Osteocyte (in vitro differentiated cells): ENCODE measurements around the gene STXBP4. TPM values are rescaled to one million over a fixed set of nuclear protein-coding genes. Genes with fewer than 3 reads are reported as not detected.

Experiments used
- DNase-seq: peaks from one replicate; pipeline ENCODE4 v3.0.0; 2021; ENCODE audit warnings: mixed read lengths; ENCODE audit not compliant: unreplicated experiment; ENCODE audit errors: extremely low spot score
- H3K27ac Mint-ChIP-seq: one replicate; pipeline ENCODE4 v1.8.0; 2021; ENCODE audit warnings: mild to moderate bottlenecking, mixed read lengths; ENCODE audit not compliant: unreplicated experiment
- H3K27me3 Mint-ChIP-seq: one replicate; pipeline ENCODE4 v1.8.0; 2021; ENCODE audit warnings: mixed read lengths; ENCODE audit not compliant: unreplicated experiment
- H3K36me3 Mint-ChIP-seq: one replicate; pipeline ENCODE4 v1.8.0; 2021; ENCODE audit warnings: mixed read lengths; ENCODE audit not compliant: unreplicated experiment
- H3K4me1 Mint-ChIP-seq: one replicate; pipeline ENCODE4 v1.8.0; 2021; ENCODE audit warnings: mixed read lengths; ENCODE audit not compliant: unreplicated experiment
- H3K4me3 Mint-ChIP-seq: one replicate; pipeline ENCODE4 v1.8.0; 2021; ENCODE audit warnings: mild to moderate bottlenecking, moderate library complexity, mixed read lengths; ENCODE audit not compliant: unreplicated experiment
- H3K9me3 Mint-ChIP-seq: one replicate; pipeline ENCODE4 v1.8.0; 2021; ENCODE audit warnings: mixed read lengths; ENCODE audit not compliant: unreplicated experiment
- total RNA-seq: library from RNA; stranded (reverse); gene quantifications from 2 replicates; pipeline ENCODE4 v1.2.1, GENCODE V29; 2021
- TF ChIP-seq, protein P1 (sequence below): fragments of 200-600 bp; sonication (generic); IDR thresholded peaks from 2 replicates; pipeline ENCODE4 v1.5.0; 2021; ENCODE audit warnings: antibody characterized with exemption, mild to moderate bottlenecking, moderate library complexity

STXBP4 gene
- total RNA-seq, 1 donor from 2014 or later: 20.8 TPM

GRCh38 chr17:55219459-55219858, 250.9 kb downstream of the STXBP4 start:
- Mint-ChIP-seq H3K4me3 (no peak overlapping the region), H3K27ac (no peak overlapping the region), H3K36me3 (no peaks in the 10 kb centered on the region), H3K9me3 (no peaks in the 10 kb centered on the region), H3K27me3 (no peaks in the 10 kb centered on the region), H3K4me1 (no peaks in the 10 kb centered on the region)
- TF ChIP-seq, protein P1, sequence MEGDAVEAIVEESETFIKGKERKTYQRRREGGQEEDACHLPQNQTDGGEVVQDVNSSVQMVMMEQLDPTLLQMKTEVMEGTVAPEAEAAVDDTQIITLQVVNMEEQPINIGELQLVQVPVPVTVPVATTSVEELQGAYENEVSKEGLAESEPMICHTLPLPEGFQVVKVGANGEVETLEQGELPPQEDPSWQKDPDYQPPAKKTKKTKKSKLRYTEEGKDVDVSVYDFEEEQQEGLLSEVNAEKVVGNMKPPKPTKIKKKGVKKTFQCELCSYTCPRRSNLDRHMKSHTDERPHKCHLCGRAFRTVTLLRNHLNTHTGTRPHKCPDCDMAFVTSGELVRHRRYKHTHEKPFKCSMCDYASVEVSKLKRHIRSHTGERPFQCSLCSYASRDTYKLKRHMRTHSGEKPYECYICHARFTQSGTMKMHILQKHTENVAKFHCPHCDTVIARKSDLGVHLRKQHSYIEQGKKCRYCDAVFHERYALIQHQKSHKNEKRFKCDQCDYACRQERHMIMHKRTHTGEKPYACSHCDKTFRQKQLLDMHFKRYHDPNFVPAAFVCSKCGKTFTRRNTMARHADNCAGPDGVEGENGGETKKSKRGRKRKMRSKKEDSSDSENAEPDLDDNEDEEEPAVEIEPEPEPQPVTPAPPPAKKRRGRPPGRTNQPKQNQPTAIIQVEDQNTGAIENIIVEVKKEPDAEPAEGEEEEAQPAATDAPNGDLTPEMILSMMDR: no peak
- DNase-seq: no peak

GRCh38 chr17:55219934-55220333, 251.4 kb downstream of the STXBP4 start:
- Mint-ChIP-seq H3K27me3 (no peaks in the 10 kb centered on the region), H3K9me3 (no peaks in the 10 kb centered on the region), H3K36me3 (no peaks in the 10 kb centered on the region), H3K4me1 (no peaks in the 10 kb centered on the region), H3K4me3 (no peak overlapping the region), H3K27ac (no peak overlapping the region)
- no peak for DNase-seq
- TF ChIP-seq, protein P1: no peak

Other genes starting within 250 kb of the STXBP4 start
- 33.9 and 34.6 TPM in 2 replicates for gene TOM1L1, start 67.9 kb upstream of the STXBP4 start, total RNA-seq
- 47.4 and 57.8 TPM in 2 replicates for gene COX11, start 111 bp upstream of the STXBP4 start, total RNA-seq